IMR-90 (cell line): ENCODE results near the gene FST. TPM values are rescaled to one million over a fixed set of nuclear protein-coding genes. Genes with fewer than 3 reads are reported as not detected.
A peak's percentile ranks its signal among the peaks of the same experiment; 100 is the strongest.

ENCODE experiments used
- ATAC-seq: fragments of 200-7000 bp; cut with Tn5 transposase; 2 replicates; pipeline ENCODE4 v1.9.1; 2020; ENCODE audit warnings: low read depth, mild to moderate bottlenecking, moderate library complexity
- BruUV-seq: library from RNA; stranded (reverse); fragments of 400-500 nt; replicated peaks from 2 replicates; lab custom pipeline; 2021; lab: Mats Ljungman, UMichigan
- CTCF ChIA-PET: fragments of 300-600 bp; formaldehyde crosslinking; extraction: SDS; loops from one replicate; lab custom pipeline; 2021; ENCODE audit warnings: antibody characterized with exemption; lab: Yijun Ruan, JAX
- POLR2A ChIA-PET: fragments of 300-600 bp; sonication (Branson Sonifier 250); formaldehyde crosslinking; loops from one replicate; lab custom pipeline; 2022; ENCODE audit warnings: antibody characterized with exemption; ENCODE audit not compliant: unreplicated experiment; lab: Charles Lee
- DNase-seq: peaks from one replicate; pipeline ENCODE4 v3.0.0; 2013
- H2AFZ ChIP-seq: replicated peaks from 2 replicates; pipeline ENCODE3; 2013; ENCODE audit warnings: low read length, mild to moderate bottlenecking; ENCODE audit not compliant: poor library complexity
- H2AK5ac ChIP-seq: 2 replicates; pipeline ENCODE4 v1.6.1; 2013; ENCODE audit warnings: low read depth, low read length, inconsistent platforms
- H2AK9ac ChIP-seq: replicated peaks from 2 replicates; pipeline ENCODE3; 2013; ENCODE audit warnings: mild to moderate bottlenecking, low read depth, low read length, moderate library complexity; ENCODE audit not compliant: poor library complexity
- H2BK120ac ChIP-seq: 2 replicates; pipeline ENCODE4 v1.6.1; 2013; ENCODE audit warnings: low read depth, low read length, inconsistent platforms
- H2BK15ac ChIP-seq: 3 replicates; pipeline ENCODE4 v1.6.1; 2013; ENCODE audit warnings: low read depth, low read length, inconsistent platforms
- H2BK20ac ChIP-seq: 2 replicates; pipeline ENCODE4 v1.6.1; 2013; ENCODE audit warnings: low read depth, mild to moderate bottlenecking, inconsistent platforms, low read length, moderate library complexity
- H2BK5ac ChIP-seq: 2 replicates; pipeline ENCODE4 v1.6.1; 2013; ENCODE audit warnings: mild to moderate bottlenecking, low read depth, low read length, inconsistent platforms; ENCODE audit not compliant: poor library complexity, severe bottlenecking
- H3K14ac ChIP-seq: replicated peaks from 2 replicates; pipeline ENCODE4 v1.6.1; 2013; ENCODE audit warnings: low read depth, low read length, inconsistent platforms
- H3K18ac ChIP-seq: 2 replicates; pipeline ENCODE4 v1.6.1; 2013; ENCODE audit warnings: low read depth, low read length, control low read depth
- H3K23ac ChIP-seq: 2 replicates; pipeline ENCODE4 v1.6.1; 2013; ENCODE audit warnings: low read depth, low read length, inconsistent platforms
- H3K27ac ChIP-seq: 2 replicates; pipeline ENCODE4 v1.5.1; 2013; ENCODE audit warnings: mild to moderate bottlenecking, control low read depth, low read length; ENCODE audit not compliant: insufficient read depth
- H3K27me3 ChIP-seq: 2 replicates; pipeline ENCODE4 v1.6.1; 2013; ENCODE audit warnings: low read length; ENCODE audit not compliant: control insufficient read depth, insufficient read depth
- H3K36me3 ChIP-seq: 2 replicates; pipeline ENCODE4 v1.6.1; 2013; ENCODE audit warnings: low read length, mixed read lengths; ENCODE audit not compliant: control insufficient read depth, insufficient read depth
- H3K4ac ChIP-seq: 2 replicates; pipeline ENCODE4 v1.6.1; 2013; ENCODE audit warnings: low read depth, low read length, inconsistent platforms
- H3K4me1 ChIP-seq: 2 replicates; pipeline ENCODE4 v1.6.1; 2013; ENCODE audit warnings: low read length, mixed read lengths; ENCODE audit not compliant: control insufficient read depth, insufficient read depth
- H3K4me2 ChIP-seq: 2 replicates; pipeline ENCODE4 v1.6.1; 2013; ENCODE audit warnings: low read depth, mild to moderate bottlenecking, control low read depth, low read length, moderate library complexity
- H3K4me3 ChIP-seq: 2 replicates; pipeline ENCODE4 v1.5.1; 2013; ENCODE audit warnings: low read depth, mild to moderate bottlenecking, control low read depth, low read length, moderate library complexity; ENCODE audit not compliant: insufficient read depth
- H3K56ac ChIP-seq: 2 replicates; pipeline ENCODE4 v1.6.1; 2013; ENCODE audit warnings: low read length, inconsistent platforms; ENCODE audit not compliant: insufficient read depth; ENCODE audit errors: extremely low read depth
- H3K79me1 ChIP-seq, 2 experiments: 2 replicates each; pipeline ENCODE4 v1.6.1; 2013; ENCODE audit warnings: low read length in 2 of 2, inconsistent platforms in 1 of 2, low read depth in 1 of 2
- H3K9ac ChIP-seq: 2 replicates; pipeline ENCODE4 v1.6.1; 2013; ENCODE audit warnings: low read depth, low read length, control low read depth
- H3K9me1 ChIP-seq: 2 replicates; pipeline ENCODE4 v1.6.1; 2013; ENCODE audit warnings: low read length, inconsistent platforms; ENCODE audit not compliant: insufficient read depth
- H3K9me3 ChIP-seq: 2 replicates; pipeline ENCODE4 v1.6.1; 2013; ENCODE audit warnings: low read length; ENCODE audit not compliant: control insufficient read depth, insufficient read depth
- H4K20me1 ChIP-seq: 2 replicates; pipeline ENCODE4 v1.6.1; 2013; ENCODE audit warnings: low read length, inconsistent platforms; ENCODE audit not compliant: insufficient read depth
- H4K5ac ChIP-seq: 2 replicates; pipeline ENCODE4 v1.6.1; 2013; ENCODE audit warnings: mild to moderate bottlenecking, low read depth, low read length, control low read depth
- H4K8ac ChIP-seq, 2 experiments: 2 replicates each; pipeline ENCODE4 v1.6.1; 2013; ENCODE audit warnings: low read depth in 2 of 2, low read length in 2 of 2, control low read depth in 1 of 2, inconsistent platforms in 1 of 2
- H4K91ac ChIP-seq: 2 replicates; pipeline ENCODE4 v1.6.1; 2013; ENCODE audit warnings: low read depth, low read length, inconsistent platforms; ENCODE audit not compliant: insufficient read depth
- CEBPB ChIP-seq: IDR thresholded peaks from 2 replicates; pipeline ENCODE4 v1.6.1; 2012; ENCODE audit warnings: low read depth, low read length, improper control_type of control experiment
- CHD1 ChIP-seq: IDR thresholded peaks from 2 replicates; pipeline ENCODE4 v1.6.1; 2012; ENCODE audit warnings: low read depth, low read length, improper control_type of control experiment
- ELK1 ChIP-seq: fragments of 150-350 bp; IDR thresholded peaks from 2 replicates; pipeline ENCODE4 v1.6.1; 2016; ENCODE audit warnings: low read depth, mild to moderate bottlenecking, low read length, moderate library complexity, borderline replicate concordance
- POLR2A ChIP-seq: IDR thresholded peaks from 2 replicates; pipeline ENCODE4 v1.6.1; 2012; ENCODE audit warnings: mild to moderate bottlenecking, low read depth, low read length
- WGBS, 2 experiments: methylation state at CpG; one replicate each; pipeline versions ENCODE4 v1.1.5 to v1.1.7; 2013; ENCODE audit warnings: missing lambda C conversion rate in 2 of 2; ENCODE audit not compliant: insufficient read length in 1 of 2; ENCODE audit errors: extremely low coverage in 2 of 2; 5-methylcytosine and 5-hydroxymethylcytosine counted together
- dilution Hi-C: fragments of 300-500 bp; cut with HindIII; formaldehyde crosslinking; loops from one replicate; pipeline ENCODE4 v1.14.3; 2018; ENCODE audit warnings: low sequenced_read_pairs; ENCODE audit not compliant: unreplicated experiment
- in situ Hi-C: fragments of 300-500 bp; cut with MboI; formaldehyde crosslinking; loops from 3 replicates; pipeline ENCODE4 v1.14.3; 2019; ENCODE audit warnings: low sequenced_read_pairs, inconsistent platforms, mixed read lengths
- intact Hi-C: fragments of 100-400 bp; cut with micrococcal nuclease; formaldehyde crosslinking; loops from 2 replicates; pipeline ENCODE4 v1.10.0; 2022
- polyA plus RNA-seq, 3 experiments: library from polyadenylated mRNA; depleted of rRNA; stranded (reverse); fragments of >200 nt; gene quantifications; 2 replicates each; pipeline ENCODE4 v1.2.3, GENCODE V29; 2012; ENCODE audit warnings: low replicate concordance in 1 of 3
- total RNA-seq: library from RNA; depleted of rRNA; stranded (reverse); fragments of >200 nt; gene quantifications from 2 replicates; pipeline ENCODE4 v1.2.3, GENCODE V29; 2012

Gene FST
- total and polyA plus RNA-seq, 2 of the 4 experiments (the other 2 are of a cell fraction): 141 to 195 TPM

GRCh38 chr5:53446908-53447307, 33.5 kb upstream of the FST start:
- dilution Hi-C loops (no loop called here), in situ Hi-C loops (no loop called here), intact Hi-C loops (no loop called here)
- ATAC-seq: no peak
- H3K4ac ChIP-seq: no peak overlapping the region
- H3K23ac ChIP-seq: no peak overlapping the region
- no TSS peak for BruUV-seq
- no peak overlapping the region for H2BK20ac ChIP-seq
- no peak overlapping the region for H4K91ac ChIP-seq
- H2BK15ac ChIP-seq: no peak overlapping the region
- H3K9me1 ChIP-seq: no peaks in the 10 kb centered on the region
- H3K4me1 ChIP-seq: no peaks in the 10 kb centered on the region
- H2BK5ac ChIP-seq: no peak overlapping the region
- H3K4me2 ChIP-seq: no peak overlapping the region
- H2AK9ac ChIP-seq: no peak overlapping the region
- DNase-seq: peak; percentile 28
- POLR2A ChIA-PET: no interaction called here
- no peaks in the 10 kb centered on the region for H3K27me3 ChIP-seq
- no peaks in the 10 kb centered on the region for H3K79me1 ChIP-seq
- H2AK5ac ChIP-seq: no peak overlapping the region
- no peak overlapping the region for H4K8ac ChIP-seq
- no peaks in the 10 kb centered on the region for H4K20me1 ChIP-seq
- H3K56ac ChIP-seq: no peak overlapping the region
- no peak overlapping the region for H4K5ac ChIP-seq
- no peaks in the 10 kb centered on the region for H3K9me3 ChIP-seq
- no peaks in the 10 kb centered on the region for H3K36me3 ChIP-seq
- no peak overlapping the region for H2BK120ac ChIP-seq
- no peak overlapping the region for H3K9ac ChIP-seq
- 100% methylated on average over 1 of the region's 2 CpGs; no CpG with 5 or more reads in 1 of the 2 experiments for WGBS, 2 experiments
- no peak overlapping the region for H3K27ac ChIP-seq
- no peak overlapping the region for H3K14ac ChIP-seq
- H2AFZ ChIP-seq: no peak overlapping the region
- H3K4me3 ChIP-seq: no peak overlapping the region
- TF ChIP-seq CEBPB (0 out of 2 replicates have a peak, but pooled peaks have one; percentile 24), CHD1 (no peak), POLR2A (no peak), ELK1 (no peak)
- CTCF ChIA-PET: no interaction called here
- H3K18ac ChIP-seq: no peak overlapping the region
